Mucosa of gallbladder (tissue), 1 donor: ENCODE data around the gene HIVEP3. TPM values are rescaled to one million over a fixed set of nuclear protein-coding genes. Genes with fewer than 3 reads are reported as not detected.

Source experiments
- DNase-seq: peaks from one replicate; pipeline ENCODE4 v3.0.0-alpha.2; 2020; ENCODE audit warnings: low spot score
- total RNA-seq: library from RNA; stranded (reverse); gene quantifications from one replicate; pipeline ENCODE4 v1.2.1, GENCODE V29; 2021
- donor health status: DM: no; HTN: no; CAD: no.

HIVEP3 gene
- total RNA-seq, 1 donor from 2014 or later, result 8.7 TPM

GRCh38 chr1:41894101-41894807 is 24.5 kb downstream of the HIVEP3 start:
- DNase-seq, result no peak

DNA sequence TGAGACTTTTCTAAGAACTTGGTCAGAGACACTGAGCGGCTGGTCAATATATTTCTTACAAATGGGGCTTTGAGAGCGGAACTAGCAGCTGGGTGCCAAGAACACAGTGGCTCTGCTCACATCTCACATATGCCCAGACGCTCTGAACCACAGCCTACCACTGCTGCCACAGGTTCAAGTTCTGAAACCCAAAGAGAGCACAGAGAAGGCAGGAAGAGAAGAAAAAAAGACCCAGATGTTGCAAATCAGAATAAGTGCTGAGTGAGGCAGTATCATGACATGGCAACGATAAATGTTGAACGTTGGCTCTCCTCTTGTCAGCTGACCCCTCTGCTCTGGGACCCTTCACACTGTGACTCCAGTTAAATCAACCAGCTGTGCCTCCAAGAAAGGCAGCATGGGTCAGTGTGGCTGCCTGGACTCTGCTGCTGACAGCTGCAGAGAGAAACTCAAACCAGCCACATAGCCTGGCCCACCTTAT is 26.4 kb downstream of the HIVEP3 start:
- DNase-seq, result no peak

GRCh38 chr1:41891199-41891896 is 27.4 kb downstream of the HIVEP3 start:
- no peak for DNase-seq

- no peak for DNase-seq
Measured at GRCh38 chr1:41890825-41891198, 27.9 kb downstream of the HIVEP3 start.

- DNase-seq, result no peak
Measured at GRCh38 chr1:41889506-41890414, 29.0 kb downstream of the HIVEP3 start.

- DNase-seq, result no peak
Measured at GRCh38 chr1:41888756-41889155, 30.0 kb downstream of the HIVEP3 start.

DNA sequence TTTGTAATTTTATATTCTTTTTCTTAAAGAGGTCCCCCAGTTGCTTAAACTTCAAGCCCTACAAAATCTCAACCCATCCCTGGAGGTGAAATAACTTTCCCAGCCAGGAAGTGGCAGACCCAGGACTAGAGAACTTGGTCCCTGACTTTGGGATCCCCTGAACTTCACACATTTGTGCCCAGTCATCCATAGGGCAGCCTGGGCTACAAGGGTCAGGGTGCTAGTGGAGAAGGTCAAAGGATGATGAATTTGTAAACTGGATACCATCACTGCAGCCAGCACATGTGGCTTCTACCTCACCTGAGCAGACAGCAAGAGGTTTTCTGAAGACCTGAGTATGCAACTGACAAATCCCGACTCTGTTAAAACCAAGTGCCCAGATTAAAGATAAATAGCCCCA is 31.4 kb downstream of the HIVEP3 start:
- no peak for DNase-seq

DNA sequence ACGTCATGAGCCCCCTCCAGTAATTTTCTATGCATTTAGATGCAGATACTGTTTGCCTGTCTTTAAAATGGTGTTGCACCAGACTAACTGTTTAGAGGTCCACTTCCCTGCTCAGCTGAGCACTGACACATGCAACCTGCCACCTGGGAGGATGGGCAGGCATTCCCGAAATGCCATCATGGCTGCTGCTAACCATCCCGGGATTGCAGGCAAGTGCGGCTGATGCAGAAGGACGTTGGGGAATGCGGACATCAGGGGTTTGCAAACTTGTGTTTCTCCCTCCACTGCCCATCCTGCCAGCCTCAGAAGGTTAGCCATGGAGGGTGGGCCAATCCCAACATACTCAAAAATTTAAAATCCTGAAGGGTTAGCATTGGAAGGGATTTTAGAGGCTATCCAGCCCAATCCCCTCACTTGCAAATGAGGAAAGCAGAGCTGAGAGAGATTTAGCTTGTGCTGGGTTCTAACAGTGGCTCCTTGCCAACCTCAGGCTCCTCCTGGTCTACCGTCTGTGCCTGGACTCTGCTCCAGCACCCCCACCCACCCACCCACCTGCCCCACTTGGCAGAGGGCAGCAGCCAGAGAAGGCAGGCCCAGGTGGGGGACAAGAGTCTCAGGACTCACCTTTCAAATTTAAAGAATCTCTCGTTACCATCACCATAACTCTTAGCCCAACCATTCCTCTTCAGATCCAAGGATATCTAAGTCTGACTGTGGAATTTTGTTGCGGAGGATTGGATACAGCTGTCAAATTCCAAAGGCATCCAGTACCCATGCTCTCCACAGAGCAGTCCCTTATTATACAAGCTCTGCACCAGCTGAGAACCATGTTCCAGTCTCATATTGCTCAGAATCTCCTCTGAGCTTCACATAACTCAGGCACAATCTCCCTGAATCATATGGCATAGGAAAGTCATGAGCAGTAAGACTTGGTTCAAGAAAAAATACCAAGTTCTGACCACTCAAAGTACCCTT is 34.2 kb downstream of the HIVEP3 start:
- no peak for DNase-seq

DNA sequence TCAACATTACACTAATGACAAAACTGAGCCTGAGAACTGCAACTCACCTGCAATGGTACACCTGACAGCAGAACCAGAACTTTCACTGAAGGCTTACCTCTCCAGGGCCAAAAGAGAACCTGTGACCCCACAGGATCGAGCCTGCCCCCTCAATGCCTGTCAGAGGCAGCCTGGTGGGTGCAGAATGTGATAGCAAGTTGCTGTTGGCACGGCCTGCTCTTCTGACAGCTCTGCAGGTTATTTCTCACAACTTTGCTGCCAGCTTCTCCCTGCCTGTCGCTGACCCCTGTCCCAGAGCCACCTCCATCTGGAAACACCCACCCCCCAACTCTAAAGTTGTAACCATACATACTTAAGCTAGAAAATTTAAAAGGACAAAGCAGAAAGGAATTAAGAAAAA is 35.2 kb downstream of the HIVEP3 start:
- DNase-seq, result no peak

DNA sequence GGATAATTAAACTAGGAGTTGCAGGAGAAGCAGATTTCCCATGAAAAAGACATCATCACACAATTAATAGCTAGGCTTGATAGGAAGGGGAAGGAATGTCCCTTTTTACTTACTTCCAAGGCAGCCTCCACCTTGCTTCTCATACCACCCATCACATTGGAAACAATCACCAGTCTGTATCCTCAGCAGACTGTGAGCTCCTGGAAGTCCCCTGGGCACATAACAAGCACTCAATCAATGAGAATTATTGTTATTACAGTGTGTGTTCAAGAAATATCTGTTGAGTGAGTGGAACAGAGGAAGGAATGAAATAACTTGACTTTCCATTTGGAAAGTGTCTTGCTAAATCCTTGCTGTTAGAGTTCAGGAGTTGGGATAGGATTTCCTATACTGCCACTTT is 36.2 kb downstream of the HIVEP3 start:
- no peak for DNase-seq

GRCh38 chr1:41882068-41882477 is 36.6 kb downstream of the HIVEP3 start:
- no peak for DNase-seq

DNA sequence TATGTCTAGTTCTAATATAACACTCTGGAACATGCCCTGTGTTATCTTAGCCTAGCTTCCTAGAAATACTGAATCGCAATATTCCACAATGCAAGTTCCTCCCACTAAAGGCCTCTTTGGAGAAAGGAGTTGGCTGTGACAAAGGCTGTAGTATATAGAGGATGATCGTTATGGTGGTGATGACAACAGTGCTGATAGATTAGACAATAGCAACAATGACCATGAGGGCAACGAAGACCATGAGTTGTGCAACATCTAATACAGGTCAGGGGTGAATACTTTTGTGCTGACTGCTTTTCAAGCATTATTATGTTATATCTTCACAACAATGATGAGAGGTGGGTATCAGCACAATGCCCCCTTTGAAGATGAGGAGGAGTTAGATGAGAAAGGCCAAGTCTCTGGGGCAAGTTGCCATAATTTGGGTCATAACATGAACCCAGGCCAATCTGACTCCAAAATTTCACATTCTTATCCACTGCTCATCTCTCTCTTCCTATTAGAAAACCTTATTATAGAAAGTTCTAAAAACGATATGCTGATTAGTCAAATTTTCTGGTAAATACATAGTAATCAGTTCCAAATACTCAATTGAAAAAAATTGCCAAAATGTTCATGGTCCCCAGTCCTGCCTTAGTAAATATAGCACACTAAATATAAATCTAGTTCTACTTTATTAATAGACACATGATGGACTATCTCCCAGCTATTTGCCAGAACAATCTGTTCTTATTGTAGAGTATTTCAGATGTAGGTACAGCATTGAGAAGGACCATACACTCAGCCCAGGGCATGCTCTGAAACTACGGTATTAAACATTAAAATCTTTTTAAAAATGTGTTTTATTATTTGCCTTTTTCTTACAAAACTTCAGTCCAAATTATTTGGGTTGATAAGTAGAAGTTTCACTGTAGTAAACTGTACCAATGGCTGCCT is 37.5 kb downstream of the HIVEP3 start:
- no peak for DNase-seq

- no peak for DNase-seq
Measured at GRCh38 chr1:41880261-41880660, 38.5 kb downstream of the HIVEP3 start.

DNA sequence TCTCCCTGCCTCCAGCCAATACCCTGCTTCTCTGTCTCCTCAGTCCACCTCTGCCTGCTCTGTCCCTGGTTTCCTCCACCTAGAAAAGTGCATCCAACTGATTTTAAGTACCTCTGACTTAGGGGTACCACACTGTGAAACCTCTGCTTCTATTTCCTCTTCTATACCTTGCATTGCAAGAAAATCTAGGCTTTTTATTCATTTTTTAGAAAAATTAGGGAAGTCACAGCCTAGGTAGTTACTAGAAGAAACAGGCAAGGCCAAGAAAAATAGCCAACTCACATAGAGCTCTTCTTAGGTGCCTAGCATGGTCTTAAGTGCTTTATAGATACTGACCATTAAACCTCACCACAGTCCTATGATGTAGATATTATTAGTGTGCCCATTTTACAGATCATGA is 39.1 kb downstream of the HIVEP3 start:
- no peak for DNase-seq

DNA sequence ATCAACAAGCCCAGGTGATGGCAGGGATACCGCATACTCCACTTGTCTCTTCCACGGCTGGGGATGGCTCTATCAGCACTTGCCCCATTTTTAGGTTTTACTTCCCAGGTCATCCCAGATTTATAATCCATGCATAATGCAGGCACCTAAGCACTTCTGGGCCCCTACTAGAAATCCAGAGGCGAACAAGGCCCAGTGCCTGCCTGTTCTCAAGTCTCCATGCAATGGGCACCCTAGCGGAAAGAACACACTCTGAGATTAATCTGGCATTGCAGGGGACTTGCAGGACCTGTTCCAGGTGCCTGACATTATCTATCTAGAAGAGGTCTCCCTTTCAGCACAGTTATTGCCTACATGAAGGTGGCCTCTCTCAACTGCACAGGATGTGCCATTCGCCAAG is 39.8 kb downstream of the HIVEP3 start:
- no peak for DNase-seq

- DNase-seq, result no peak
Measured at GRCh38 chr1:41878495-41878894, 40.2 kb downstream of the HIVEP3 start.

DNA sequence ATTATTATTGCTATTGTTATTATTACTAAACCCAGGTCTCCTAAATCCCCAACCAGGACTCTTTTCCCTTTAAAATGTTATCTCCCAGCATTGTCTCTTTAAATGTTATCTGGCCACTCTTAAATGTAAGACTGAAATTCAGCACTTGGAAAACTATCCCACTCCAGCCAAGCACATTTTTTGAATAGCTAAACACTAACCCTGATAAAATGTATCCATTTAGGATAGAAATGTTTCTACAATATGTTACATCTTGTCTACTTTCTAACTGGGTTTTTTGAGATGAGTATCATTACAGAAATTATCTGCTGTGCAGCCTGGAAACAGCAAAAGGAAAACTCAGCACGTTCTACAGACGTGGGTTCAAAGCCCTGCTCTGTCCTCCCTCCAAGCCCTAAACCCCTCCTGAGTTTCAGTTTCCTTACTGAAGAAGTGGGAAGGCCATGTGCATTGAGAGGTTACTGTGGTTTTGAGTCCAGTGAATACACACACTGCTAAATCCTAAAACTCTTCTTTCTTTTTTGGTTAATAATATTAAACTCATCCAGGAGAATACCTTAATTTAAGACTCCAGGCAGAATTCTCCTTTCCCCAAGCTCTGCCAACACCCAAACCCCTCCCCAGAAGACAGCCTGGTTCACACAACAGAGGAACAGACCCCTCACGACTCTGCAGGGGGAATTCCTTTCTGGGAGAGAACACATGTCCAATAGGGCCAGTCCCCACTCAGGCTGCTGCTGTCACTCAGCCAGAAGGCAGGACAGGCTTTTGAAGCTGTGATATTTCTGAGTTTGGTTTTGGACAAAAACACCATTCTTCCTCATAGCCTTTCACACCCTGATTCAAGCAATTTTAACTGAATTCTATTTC is 41.9 kb downstream of the HIVEP3 start:
- no peak for DNase-seq

- no peak for DNase-seq
Measured at GRCh38 chr1:41875487-41875886, 43.2 kb downstream of the HIVEP3 start.

- no peak for DNase-seq
Measured at GRCh38 chr1:41874903-41875411, 43.8 kb downstream of the HIVEP3 start.
